ENCODE results near the gene FBXL5.
A peak's percentile ranks its signal among the peaks of the same experiment; 100 is the strongest.
"Not testable (repeated sequence)": the region's sequence is repeated elsewhere in the genome, so short reads cannot be mapped to it uniquely, and the experiment has no call there.

FBXL5 gene

GRCh38 chr4:15651676-15652075, 3.5 kb downstream of the FBXL5 start:
- DNase-seq (ENCODE audit: low read depth) = no peak

GRCh38 chr4:15649914-15650545, 5.1 kb downstream of the FBXL5 start:
- DNase-seq (ENCODE audit: low read depth) = peak; percentile 46

GRCh38 chr4:15648600-15648999, 6.6 kb downstream of the FBXL5 start:
- DNase-seq (ENCODE audit: low read depth) = no peak

GRCh38 chr4:15638418-15638817, 16.7 kb downstream of the FBXL5 start:
- DNase-seq (ENCODE audit: low read depth) = no peak

DNA sequence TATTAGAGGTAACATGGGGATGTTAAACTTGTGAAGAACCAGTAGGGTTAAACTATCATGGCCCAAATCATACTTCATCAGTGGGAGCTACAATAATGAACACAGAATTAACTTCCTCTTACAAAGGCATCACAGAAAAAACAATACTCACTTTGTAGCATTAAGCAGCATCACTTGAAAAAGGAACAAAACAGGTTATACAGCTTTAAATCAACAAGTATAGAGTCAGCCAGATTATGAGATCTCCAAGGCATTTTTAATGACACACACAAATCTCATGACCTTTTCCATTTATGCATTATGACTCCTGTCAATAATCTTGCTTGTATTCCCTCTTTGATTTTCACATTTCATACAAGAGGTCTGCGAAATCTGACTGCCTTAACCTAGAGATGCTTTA, 18.3 kb downstream of the FBXL5 start:
- no peak for DNase-seq (ENCODE audit: low read depth)

DNA sequence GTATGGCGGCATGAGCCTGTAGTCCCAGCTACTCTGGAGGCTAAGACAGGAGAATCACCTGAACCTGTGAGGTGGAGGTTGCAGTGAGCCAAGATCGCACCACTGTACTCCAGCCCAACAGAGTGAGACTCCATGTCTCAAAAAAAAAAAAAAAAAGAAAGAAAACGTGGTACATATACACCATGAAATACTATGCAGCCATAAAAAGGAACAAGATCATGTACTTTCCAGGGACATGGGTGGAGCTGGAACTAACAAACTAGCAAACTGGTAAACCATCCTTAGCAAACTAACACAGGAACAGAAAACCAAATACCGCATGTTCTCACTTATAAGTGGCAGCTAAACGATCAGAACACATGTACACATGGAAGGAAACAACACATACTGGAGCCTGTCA, 37.8 kb downstream of the FBXL5 start:
- DNase-seq (ENCODE audit: low read depth) = not testable (repeated sequence)

GRCh38 chr4:15614891-15615290, 40.3 kb downstream of the FBXL5 start:
- DNase-seq (ENCODE audit: low read depth) = not testable (repeated sequence)

GRCh38 chr4:15612136-15612535, 43.0 kb downstream of the FBXL5 start:
- no peak for DNase-seq (ENCODE audit: low read depth)

GRCh38 chr4:15610855-15611254, 44.3 kb downstream of the FBXL5 start:
- no peak for DNase-seq (ENCODE audit: low read depth)

DNA sequence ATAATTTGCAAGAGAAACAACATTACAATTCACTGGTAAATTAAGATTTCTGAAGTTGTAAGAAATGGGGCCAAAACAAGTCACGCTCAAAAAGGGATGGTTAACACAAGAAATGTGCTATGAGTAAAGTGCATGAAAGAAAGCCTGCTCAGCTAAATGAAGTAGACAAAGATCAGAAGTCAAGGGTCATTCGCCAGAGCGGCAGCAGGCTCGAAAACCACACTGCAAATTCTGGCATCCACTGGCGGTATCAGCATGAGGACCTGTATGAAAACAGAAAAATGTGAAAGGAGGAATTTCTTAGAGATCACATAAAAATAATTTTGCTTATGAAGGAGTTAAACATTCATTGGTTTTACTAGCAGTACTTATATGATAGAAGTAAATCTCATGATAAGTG, 49.6 kb downstream of the FBXL5 start:
- DNase-seq (ENCODE audit: low read depth) = no peak

- no peak for DNase-seq (ENCODE audit: low read depth)
These were observed 53.3 kb downstream of the FBXL5 start for GRCh38 chr4:15601862-15602261.

GRCh38 chr4:15600176-15600575, 55.0 kb downstream of the FBXL5 start:
- DNase-seq (ENCODE audit: low read depth) = no peak

DNA sequence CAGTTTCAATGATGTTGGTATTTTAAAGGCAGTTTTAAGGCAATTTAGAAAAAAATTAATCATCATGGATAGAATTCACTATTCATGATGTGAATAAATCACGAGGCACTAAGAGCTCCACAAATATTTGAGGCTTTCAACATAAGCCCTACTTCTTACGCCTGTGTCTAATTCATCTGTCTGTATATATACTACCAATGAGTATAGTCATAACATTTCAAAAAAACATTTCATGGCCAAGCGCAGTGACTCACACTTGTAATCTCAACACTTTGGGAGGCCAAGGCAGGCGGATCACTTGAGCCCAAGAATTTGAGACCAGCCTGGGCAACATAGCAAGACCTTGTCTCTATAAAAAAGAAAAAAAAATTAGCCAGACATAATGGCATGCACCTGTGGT, 56.5 kb downstream of the FBXL5 start:
- DNase-seq (ENCODE audit: low read depth) = no peak

DNA sequence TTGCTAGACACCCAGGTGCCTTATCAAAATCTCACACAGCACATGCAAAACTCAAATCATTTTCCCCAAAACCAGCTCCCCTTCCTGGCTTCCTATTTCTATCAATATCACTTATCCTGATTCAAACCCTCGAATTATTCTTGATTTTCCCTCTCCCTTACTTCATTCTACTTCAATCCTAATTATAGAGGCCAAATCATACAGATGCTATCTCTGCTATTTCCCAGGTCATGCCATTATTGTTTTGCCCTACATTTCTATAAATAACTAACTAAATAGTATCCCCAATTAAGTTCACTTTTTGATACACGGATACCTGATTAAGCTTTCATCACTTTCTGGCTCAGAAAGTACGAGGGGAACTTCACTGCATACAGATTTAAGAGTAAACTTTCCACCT, 62.4 kb downstream of the FBXL5 start:
- no peak for DNase-seq (ENCODE audit: low read depth)

DNA sequence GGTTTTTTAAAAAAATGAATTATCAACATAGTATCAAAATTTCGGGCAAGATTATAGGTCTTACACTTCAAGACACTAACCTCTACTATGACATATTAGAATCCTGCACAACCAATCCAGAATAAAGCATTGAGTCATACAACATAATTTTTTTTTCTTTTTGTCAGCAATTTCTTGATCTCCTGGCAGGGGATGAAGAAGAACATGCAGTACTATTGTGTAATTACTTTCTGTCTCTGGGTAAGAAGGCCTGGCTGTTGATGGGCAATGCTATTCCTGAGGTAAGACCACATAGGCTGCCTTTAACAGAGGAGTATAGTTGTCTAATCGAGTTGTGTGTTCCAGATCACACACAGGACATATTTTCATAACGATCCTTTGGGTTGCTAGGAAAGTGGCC, 67.5 kb downstream of the FBXL5 start:
- no peak for DNase-seq (ENCODE audit: low read depth)

DNA sequence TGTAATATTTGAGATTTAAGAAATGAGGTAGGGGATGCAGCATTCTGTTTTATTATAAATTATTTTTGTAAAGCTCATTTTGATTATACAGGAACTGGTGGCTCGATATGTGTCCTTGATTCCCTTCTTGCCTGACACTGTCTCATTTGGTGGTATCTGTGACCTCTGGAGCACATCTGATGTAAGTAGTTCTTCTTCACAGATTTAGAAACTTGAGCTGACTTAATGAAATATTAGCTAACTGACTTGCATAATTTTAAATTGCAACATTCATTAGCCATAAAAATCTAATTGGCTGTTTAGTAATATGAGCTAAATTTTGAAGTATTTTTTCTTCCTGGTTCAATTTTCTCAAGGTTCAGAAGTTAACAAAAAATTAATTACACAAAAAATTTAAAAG, 69.1 kb downstream of the FBXL5 start:
- DNase-seq (ENCODE audit: low read depth) = no peak

DNA sequence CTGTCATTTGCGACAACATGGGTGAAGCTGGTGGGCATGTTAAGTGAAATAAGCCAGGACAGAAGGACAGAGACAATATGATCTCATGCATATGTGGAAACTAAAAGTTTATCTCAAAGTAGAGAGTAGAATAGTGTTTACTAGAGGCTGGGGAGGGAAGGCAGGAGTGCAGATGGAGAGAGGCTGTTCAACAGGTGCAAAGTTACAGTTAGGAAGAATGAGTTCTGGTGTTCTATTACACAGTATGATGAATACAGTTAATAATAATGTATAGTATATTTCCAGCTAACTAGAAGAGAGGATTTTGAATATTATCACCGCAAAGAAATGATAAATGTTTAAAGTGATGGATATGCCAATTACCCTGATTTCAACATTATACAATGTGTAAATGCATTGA, 69.8 kb downstream of the FBXL5 start:
- no peak for DNase-seq (ENCODE audit: low read depth)

DNA sequence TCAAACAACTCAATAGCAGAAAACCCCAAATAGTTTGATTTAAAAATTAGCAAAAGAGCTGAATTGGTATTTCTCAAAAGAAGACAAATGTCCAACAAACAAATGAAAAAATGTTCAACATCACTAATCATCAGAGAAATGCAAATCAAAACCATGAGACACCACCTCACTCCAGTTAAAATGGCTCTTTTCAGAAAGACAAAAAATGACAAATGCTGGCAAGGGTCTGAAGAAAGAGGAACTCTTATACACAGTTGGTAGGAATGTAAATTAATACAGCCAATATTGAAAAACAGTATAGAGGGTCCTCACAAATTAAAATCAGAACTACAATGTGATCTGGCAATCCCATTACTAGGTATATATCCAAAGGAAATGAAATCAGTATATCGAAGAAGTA, 70.4 kb downstream of the FBXL5 start:
- DNase-seq (ENCODE audit: low read depth) = no peak

GRCh38 chr4:15577508-15577907, 77.6 kb downstream of the FBXL5 start:
- no peak for DNase-seq (ENCODE audit: low read depth)

- no peak for DNase-seq (ENCODE audit: low read depth)
These were observed 79.2 kb downstream of the FBXL5 start for GRCh38 chr4:15575966-15576365.

- DNase-seq (ENCODE audit: low read depth) = no peak
These were observed 85.4 kb downstream of the FBXL5 start for GRCh38 chr4:15569746-15570145.

- DNase-seq (ENCODE audit: low read depth) = no peak
These were observed 86.3 kb downstream of the FBXL5 start for GRCh38 chr4:15568821-15569220.

DNA sequence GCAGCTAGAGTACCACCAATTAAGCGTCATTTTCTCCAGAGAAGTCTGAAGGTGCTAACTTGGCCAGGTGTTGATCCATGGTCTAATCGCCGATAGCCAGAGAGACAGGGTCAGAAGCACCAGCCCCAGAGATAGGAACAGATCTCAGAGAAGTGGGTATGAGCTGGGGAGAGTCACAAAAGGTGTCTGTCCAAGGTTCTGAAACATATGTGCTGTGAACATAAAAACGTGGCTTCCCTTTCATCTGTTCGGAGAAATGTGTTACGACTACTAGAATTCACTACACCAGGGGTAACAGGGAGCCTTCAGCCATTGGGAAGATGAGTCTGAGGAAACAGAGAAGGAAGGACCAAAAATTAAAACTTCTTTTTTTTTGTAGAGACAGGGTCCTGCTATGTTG, 91.3 kb downstream of the FBXL5 start:
- no peak for DNase-seq (ENCODE audit: low read depth)

DNA sequence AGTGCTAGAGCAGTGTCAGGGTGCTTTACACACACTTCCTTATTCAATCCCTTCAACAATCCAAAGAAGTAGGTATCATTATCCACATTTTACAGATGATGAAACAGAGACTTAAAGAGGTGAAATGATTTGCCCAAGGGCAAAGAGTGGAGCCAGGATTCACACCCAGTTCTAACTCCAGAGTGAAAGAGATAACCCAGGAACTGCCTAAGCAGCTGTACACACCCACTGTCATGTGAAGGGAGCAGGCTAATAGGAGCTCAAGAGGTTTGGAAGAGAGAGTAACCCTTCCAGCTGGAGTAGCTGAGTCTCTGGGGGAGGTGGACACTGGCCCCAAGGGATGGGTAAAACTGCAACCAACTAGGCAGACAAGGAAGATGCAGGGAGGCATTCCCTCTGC, 92.5 kb downstream of the FBXL5 start:
- DNase-seq (ENCODE audit: low read depth) = no peak

GRCh38 chr4:15562114-15562513, 93.0 kb downstream of the FBXL5 start:
- no peak for DNase-seq (ENCODE audit: low read depth)
